HG02678 (cell line): ENCODE data around the gene DKK3.

Experiments used
- ATAC-seq: cut with Tn5 transposase; IDR thresholded peaks from one replicate; pipeline ENCODE4 v1.9.1; 2021; ENCODE audit warnings: mild to moderate bottlenecking, moderate library complexity; ENCODE audit not compliant: unreplicated experiment

Gene DKK3

DNA sequence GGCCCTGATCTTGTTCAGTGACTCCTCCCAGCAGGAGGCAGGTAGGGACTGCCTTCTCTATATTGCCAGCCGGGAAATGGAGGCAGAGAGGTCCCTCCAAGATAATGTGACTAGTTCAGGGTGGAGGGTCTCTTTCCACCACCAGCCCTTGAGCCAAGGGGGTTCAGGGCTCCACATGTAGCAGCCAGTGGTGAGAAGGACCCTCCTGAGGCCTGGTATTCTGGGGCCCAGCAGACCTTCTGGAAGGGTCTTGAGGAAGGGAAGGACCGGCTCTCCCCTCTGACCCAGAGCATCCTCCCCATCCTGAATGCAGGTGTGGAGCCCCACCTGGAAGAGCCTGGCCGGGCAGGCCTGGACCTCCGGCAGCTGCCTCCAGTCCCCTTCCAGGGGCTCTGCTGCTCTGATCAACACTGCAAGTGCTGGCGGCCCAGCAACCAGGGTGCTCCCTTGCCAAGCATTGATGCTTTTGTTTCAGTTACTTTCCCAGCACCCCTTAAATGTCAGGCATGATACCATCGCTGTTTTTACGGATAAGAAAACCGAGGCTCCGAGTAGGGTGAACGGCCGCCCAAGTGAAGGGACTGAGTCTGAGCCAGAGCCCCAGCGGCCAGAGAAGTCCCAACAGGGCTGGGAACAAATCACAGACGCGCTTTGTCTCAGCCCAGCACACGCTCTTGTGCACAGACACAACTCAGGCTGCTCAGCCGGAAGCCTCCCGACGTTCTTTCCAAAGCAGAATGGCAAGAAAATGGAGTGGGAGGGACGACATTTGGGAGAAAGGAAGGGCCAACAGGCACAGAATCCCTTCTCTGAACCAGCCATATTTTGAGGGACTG, 38.8 kb downstream of the DKK3 start:
- ATAC-seq = no peak

DNA sequence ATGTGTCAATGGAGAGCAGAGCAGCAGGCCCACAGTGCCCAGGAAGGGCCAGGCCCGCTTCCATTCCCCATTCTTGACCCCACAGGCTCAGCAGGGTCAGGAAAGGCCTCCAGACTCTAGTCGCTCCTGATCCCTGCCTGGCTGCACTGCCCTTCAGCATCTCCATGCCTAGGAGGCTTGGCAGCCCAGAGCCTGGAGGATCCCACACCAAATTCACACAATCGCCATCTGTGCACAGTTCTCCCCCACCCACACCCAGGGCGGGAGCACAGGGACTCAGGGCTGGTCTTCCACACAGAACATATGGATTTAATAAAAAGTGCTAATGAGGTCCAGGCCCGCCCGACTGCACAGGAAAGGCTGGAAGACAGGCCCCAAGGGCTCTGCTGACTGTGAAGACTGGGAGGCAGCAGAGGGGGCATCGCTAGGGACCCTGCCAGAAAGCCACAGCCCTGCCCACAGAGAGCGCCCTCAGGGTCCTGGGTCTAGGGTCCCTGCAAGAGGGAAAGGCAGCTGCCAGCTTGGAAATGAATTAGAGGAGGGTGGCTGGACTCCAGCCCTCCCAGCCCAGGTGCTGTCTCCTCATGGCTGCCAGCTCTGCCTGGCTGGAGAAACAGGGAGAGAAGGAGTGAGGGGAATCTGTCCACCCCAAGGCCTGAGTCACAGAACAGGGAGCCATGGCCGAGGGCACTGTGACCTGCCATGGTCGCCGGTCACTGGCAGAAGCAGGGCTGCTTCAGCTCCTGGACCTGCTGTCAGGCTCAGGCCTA, 39.7 kb downstream of the DKK3 start:
- no peak for ATAC-seq

DNA sequence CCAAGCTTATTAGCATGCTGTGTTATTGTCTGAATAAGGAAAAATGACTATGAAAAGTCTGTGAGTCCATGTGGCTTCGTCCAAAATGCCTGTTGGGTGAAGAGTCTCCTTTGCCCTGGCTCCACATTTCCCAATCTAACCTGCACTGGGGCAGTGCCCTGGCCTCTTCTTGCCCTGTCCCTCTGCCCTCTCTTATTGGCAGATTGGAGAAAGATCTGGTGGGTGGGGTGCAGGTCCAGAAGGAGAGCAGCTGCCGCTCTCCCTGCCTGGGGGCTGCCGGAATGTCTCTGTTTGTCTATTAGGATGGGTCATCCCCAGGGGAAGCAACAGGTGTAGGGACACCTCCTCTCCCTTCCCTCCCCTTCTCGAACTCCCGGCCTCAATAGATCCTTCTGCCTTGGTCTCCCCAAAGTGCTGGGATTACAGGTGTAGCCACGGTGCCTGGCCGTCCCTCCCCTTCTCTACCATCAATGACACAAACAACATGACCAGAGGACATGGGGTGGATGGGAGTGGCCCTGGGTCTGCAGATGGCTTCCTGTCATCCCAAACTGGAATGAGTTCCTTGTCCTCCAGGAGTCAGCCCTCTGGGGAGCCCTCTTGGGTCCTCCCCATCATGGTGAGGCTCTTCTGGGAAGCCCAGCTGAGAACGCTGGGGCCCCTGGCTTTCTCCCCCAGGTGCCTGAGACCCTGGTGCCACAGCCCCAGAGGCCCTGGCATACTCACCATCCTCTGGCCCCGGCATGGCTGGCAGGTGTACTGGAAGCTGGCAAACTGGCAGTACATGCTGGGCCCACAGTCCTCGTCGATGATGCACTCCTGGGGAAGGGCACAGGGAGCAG, 40.5 kb downstream of the DKK3 start:
- ATAC-seq = no peak

DNA sequence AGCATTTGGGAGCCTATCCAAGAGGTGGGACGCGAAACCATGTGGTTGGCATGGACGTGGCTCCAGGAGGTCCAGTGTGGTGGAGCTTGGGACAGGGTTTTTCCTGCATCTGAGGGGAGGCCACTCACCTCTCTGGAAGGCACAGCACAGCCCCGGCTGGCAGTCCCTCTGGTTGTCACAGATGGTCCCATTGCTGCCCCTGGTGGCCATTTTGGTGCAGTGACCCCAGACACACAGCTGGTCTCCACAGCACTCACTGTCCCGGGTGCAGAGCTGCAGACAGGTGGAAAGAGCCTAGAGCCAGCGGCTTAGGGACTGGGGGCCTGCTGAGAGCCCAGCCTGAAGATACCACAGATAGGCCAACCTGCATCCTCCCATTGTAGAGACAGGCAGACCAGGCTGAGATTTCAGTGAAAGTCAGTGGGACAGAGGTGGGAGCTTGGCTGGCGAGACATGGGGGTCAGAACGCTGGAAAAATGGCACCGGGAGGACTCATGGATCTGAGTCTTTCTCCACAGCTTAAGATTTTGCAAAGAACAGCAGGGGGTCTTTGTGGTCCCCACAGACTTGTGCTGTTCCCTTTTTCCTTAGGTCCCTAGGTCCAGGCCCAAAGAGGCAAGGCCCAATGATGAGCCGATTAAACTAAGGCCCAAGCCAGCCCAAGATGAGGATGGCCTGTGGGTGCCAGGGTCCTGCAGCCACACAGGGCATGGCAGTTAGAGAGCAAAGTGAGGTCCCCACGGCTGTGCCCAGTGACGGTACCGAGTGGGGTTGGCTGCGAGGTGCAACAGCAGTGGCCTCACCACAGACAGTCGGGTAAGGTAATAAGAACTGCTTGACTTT, 41.4 kb downstream of the DKK3 start:
- ATAC-seq = peak; percentile 93

- no peak for ATAC-seq
These were observed 42.1 kb downstream of the DKK3 start for GRCh38 chr11:11966354-11966741.

DNA sequence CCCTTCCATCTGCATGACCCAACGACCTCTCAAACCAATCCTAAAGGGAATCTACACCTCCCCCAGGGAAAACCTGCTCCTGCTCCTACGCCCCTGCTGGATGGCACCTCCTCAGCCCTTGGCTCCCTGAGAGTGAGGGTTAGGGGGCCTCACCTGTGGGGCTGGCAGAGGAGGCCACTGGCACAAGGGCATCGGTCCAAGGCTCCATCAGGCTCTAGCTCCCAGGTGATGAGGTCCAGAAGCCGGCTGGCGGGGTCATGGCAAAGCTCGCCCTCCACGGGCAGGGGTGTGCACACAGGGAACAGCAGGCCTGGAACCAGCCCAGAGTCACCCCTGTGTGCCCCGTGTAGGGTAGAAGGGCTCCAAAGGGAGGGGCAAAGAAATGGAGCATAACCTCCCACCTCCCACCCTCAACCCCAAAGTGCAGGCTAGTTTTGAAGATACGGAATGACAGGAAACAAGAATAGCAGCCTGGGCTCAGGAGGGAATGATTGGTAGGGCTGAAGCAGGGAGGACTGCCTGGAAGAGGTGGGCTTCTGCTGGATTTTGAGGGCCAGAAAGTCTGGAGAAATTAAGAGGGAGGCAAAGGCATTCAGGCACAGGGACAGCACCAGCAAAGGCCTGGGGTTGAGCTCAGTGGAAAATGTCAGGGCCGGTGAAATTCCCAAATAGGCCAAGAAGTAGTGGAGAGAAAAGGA, 42.6 kb downstream of the DKK3 start:
- no peak for ATAC-seq

- no peak for ATAC-seq
These were observed 43.2 kb downstream of the DKK3 start for GRCh38 chr11:11965192-11965591.

DNA sequence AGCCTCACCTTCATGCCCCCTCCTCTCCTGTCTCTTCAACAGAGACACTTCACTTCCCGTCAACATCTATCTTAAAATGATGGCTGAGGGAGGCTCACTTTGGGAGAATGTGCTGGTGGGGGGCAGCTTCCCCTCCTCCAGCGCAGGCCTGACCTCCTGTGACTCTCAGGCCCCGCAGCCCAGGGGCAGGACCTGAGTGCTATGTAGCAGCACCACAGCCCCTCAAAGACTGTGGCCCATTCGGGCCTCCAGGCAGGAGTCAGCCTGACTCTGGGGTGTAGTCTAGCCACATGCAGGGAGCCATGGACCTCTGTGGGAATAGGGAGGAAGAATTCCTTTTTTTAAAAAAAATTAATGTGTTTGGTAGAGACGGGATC, 43.7 kb downstream of the DKK3 start:
- ATAC-seq = no peak

DNA sequence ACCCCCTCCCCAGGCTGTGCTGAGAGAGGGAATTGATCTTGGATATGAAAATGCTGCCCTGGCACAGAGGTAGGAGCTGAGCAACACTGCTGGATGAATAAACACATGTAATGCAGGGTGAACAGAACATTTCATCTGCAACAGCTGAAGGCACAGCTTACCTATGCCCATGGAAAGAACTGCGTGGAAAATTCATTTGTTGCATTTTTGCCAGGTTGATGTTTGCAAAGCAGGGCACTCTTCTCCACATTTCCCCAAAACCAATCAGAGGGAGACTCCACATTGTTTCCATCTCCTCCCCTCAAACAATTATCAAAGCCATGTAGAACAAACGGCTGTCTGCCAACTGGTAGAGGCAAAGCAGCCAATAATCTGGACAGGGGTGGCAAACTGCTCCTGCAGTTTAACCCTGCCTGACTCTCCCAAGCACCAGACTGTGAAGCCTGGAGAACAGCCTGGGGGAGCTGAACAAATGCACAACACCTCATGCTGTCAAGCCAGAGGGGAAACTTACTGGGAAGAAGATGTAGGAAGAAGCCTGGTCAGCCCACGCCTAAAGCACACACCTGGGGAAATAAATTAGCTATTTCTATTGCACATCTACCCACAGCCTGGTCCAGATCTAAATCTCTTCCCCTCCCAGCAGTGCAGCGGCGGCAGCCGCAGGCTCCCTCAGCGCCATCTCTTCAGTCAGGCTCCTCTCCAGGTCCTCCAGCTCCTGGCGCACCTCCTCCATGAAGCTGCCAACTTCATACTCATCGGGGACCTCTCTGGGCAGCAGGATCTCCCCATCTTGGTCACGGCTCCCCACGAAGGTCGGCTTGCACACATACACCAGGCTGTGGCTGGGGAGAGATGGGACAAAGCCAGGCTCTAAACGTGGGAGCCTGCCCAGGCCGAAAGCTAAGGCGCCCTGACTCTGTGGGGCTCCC, 44.3 kb downstream of the DKK3 start:
- no peak for ATAC-seq

DNA sequence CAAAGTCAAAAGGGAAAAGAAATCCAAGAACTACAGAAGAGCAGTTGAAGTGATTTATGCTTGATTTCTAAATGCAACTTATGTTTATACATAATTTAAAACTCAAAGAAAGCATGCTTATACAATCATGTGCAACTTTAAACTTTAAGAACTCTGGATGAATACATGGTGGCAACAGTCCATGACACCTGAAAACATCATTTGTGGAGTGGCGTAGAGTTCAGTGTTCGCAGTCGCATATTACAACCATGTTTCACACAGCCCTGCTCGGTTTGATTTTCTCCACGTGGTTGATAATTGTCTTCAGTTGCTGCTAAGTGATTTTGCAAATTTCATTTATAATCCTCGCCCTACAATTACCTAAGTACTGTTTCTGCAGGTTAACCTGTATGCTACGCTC, 45.4 kb downstream of the DKK3 start:
- ATAC-seq = no peak

- no peak for ATAC-seq
These were observed 46.9 kb downstream of the DKK3 start for GRCh38 chr11:11961399-11962028.

GRCh38 chr11:11960687-11961086, 47.7 kb downstream of the DKK3 start:
- no peak for ATAC-seq

DNA sequence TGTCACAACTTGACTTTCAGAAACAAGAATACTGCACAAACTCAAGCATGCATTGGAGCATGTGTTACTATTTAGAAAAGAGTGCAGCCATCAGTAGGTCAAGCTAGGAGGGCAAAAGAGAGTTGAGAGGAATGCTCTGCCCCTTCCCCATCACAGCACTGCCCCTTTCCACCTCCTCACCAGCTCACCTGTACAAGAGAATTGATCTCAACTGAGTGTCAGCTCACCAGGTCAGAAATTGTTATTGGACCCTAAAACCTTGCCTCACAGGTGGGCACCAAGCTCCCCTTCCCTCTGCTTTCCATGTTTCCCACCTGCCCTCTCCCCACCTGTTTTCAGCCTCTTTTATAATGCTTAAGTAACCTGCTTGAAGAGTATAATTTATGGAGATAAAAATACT, 48.8 kb downstream of the DKK3 start:
- ATAC-seq = no peak

DNA sequence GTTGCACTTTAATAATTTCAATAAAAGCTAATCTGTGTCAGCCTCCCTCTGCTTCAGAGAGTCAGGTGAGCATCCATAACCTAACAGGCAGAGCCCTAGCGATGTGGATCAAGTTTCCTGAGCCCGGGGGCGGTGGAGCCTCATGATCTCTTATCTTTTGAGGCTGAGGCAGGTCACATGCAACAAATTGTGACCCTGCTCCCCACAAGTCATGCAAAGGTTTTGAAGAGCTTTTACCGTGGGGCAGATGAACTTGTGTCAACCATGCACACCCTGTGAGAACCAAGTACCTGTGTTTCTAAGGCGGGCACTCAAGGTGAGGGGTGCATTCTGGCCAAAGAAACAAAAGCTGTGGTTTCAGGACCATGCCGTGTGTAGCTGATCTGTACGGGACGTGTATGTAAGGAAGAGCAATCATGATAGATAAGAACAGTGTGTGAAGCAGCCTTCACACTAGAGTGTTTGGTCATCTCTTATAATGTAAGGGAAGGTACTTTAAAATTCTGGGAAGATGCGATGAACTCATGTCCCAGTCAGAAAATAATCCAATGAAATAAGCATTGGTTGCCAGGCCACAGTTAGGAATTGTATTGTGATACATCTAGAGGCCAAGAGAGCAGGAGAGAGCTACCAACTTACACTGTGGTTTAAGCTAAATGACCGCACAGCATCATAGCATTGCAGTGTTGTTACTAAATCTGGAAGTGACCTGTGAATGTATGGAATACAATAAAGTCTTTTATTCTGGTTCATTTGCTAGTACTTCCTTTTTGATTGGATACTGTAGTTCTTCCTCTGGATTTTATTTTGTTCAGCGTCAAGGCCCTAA, 49.8 kb downstream of the DKK3 start:
- ATAC-seq = no peak

GRCh38 chr11:11956006-11956405, 52.4 kb downstream of the DKK3 start:
- ATAC-seq = no peak

GRCh38 chr11:11952036-11952435, 56.4 kb downstream of the DKK3 start:
- ATAC-seq = no peak

DNA sequence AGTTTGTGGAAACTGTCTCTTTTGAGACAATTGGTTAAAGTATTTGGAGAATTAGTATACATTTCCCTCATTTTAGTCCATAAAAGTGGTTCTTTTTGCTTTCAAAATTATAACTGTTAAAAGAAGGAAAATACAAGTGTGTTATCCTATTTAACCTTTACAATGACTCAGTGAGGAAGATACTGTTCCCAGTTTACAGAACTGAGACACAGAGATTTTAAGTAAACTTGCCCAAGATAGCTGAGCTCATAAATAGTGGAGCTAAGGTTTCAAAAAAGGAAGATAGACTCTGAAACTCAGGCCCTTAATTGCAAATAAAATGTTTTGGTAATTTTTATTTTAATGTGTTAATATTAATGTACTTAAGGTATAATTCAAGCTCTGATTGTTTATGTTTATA, 58.9 kb downstream of the DKK3 start:
- no peak for ATAC-seq
